Caco-2 (cell line): ENCODE data around the gene IL32. TPM values are rescaled to one million over a fixed set of nuclear protein-coding genes. Genes with fewer than 3 reads are reported as not detected.

Source experiments
- BruUV-seq: library from RNA; stranded (reverse); fragments of 400-500 nt; replicated peaks from 2 replicates; lab custom pipeline; 2021; lab: Mats Ljungman, UMichigan
- CTCF ChIA-PET: fragments of 300-600 bp; sonication (Branson Sonifier 250); formaldehyde crosslinking; loops from one replicate; lab custom pipeline; 2022; ENCODE audit warnings: antibody characterized with exemption; lab: Charles Lee
- POLR2A ChIA-PET: fragments of 300-600 bp; sonication (Branson Sonifier 250); formaldehyde crosslinking; loops from one replicate; lab custom pipeline; 2022; ENCODE audit warnings: antibody characterized with exemption; lab: Charles Lee
- DNase-seq, 2 experiments: peaks; one replicate each; pipeline versions ENCODE4 v3.0.0 to v3.0.0-alpha.2; 2020 to 2022
- H3K27me3 ChIP-seq: replicated peaks from 2 replicates; pipeline ENCODE4 v1.6.0; 2011; ENCODE audit warnings: low read length; ENCODE audit not compliant: control insufficient read depth, insufficient read depth
- H3K36me3 ChIP-seq: 2 replicates; pipeline ENCODE4 v1.5.1; 2011; ENCODE audit warnings: low read length; ENCODE audit not compliant: control insufficient read depth, insufficient read depth
- H3K4me1 ChIP-seq: fragments of 250-450 bp; sonication (Bioruptor Pico); 2 replicates; pipeline ENCODE4 v1.5.1; 2020; ENCODE audit warnings: mild to moderate bottlenecking
- H3K4me3 ChIP-seq: 2 replicates; pipeline ENCODE4 v1.5.1; 2011; ENCODE audit warnings: low read depth, mild to moderate bottlenecking, control low read depth, low read length
- H3K9me3 ChIP-seq: fragments of 250-450 bp; sonication (Bioruptor Pico); 2 replicates; pipeline ENCODE4 v1.5.1; 2020; ENCODE audit warnings: mild to moderate bottlenecking, moderate library complexity
- H3K27ac Mint-ChIP-seq: one replicate; pipeline ENCODE4 v1.8.0; 2022; ENCODE audit warnings: mixed read lengths; ENCODE audit not compliant: unreplicated experiment
- H3K27me3 Mint-ChIP-seq: one replicate; pipeline ENCODE4 v1.8.0; 2022; ENCODE audit warnings: mixed read lengths; ENCODE audit not compliant: insufficient read depth, unreplicated experiment
- H3K36me3 Mint-ChIP-seq: one replicate; pipeline ENCODE4 v1.8.0; 2022; ENCODE audit warnings: mild to moderate bottlenecking, mixed read lengths; ENCODE audit not compliant: insufficient read depth, unreplicated experiment
- H3K4me1 Mint-ChIP-seq: one replicate; pipeline ENCODE4 v1.8.0; 2022; ENCODE audit warnings: low read depth, mixed read lengths; ENCODE audit not compliant: unreplicated experiment
- H3K4me3 Mint-ChIP-seq: one replicate; pipeline ENCODE4 v1.8.0; 2022; ENCODE audit warnings: mild to moderate bottlenecking, moderate library complexity, mixed read lengths; ENCODE audit not compliant: unreplicated experiment
- H3K9me3 Mint-ChIP-seq: one replicate; pipeline ENCODE4 v1.8.0; 2022; ENCODE audit warnings: mixed read lengths; ENCODE audit not compliant: unreplicated experiment
- intact Hi-C: fragments of 100-400 bp; cut with micrococcal nuclease; formaldehyde crosslinking; loops from one replicate; pipeline ENCODE4 v1.10.0; 2022; ENCODE audit not compliant: unreplicated experiment
- total RNA-seq: library from RNA; stranded (reverse); gene quantifications from 2 replicates; pipeline ENCODE4 v1.2.3, GENCODE V29; 2022
- TF ChIP-seq, protein P1 (sequence below), 2 experiments: fragments of 200-600 bp in 1 of 2; IDR thresholded peaks; 1 replicate in 1 of 2; 2 replicates in 1 of 2; pipeline versions ENCODE4 v1.5.1 to v1.8.0; 2011 to 2022; ENCODE audit warnings: antibody characterized with exemption in 1 of 2, control low read depth in 1 of 2, inconsistent platforms in 1 of 2, low read depth in 1 of 2, low read length in 1 of 2, mild to moderate bottlenecking in 1 of 2, moderate library complexity in 1 of 2; ENCODE audit not compliant: insufficient read depth in 1 of 2, severe bottlenecking in 1 of 2, unreplicated experiment in 1 of 2

The IL32 gene
- total RNA-seq, 1 experiment from 2014 or later: 149 TPM

DNA sequence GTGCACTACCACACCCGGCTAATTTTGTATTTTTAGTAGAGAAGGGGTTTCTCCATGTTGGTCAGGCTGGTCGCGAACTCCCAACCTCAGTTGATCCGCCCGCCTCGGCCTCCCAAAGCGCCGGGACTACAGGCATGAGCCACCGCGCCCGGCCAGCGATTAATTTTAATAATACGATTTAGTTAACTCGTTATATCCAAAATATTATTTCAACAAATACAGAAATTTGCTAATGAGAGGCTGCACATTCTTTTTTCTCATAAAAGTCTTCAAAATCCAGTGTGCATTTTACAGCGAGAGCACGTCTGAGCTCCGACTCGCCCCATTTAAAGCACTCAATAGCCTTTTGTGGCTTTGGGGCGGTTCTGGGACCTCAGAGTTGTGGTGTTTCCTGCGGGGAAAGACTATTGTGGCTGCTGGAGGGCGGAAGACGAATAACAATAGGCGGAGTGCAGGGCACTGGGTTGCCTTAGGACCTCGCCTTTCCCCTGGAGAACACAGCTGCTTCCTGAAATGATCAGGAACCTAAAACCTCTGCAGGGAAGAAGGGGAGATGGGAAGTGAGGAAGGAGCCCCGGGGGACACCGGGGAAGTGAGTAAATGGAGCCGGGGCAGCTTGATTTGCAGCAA lies 36.5 kb downstream of the IL32 start:
- BruUV-seq: no TSS peak
- H3K9me3 ChIP-seq: no peaks in the 10 kb centered on the region
- TF ChIP-seq, protein P1, sequence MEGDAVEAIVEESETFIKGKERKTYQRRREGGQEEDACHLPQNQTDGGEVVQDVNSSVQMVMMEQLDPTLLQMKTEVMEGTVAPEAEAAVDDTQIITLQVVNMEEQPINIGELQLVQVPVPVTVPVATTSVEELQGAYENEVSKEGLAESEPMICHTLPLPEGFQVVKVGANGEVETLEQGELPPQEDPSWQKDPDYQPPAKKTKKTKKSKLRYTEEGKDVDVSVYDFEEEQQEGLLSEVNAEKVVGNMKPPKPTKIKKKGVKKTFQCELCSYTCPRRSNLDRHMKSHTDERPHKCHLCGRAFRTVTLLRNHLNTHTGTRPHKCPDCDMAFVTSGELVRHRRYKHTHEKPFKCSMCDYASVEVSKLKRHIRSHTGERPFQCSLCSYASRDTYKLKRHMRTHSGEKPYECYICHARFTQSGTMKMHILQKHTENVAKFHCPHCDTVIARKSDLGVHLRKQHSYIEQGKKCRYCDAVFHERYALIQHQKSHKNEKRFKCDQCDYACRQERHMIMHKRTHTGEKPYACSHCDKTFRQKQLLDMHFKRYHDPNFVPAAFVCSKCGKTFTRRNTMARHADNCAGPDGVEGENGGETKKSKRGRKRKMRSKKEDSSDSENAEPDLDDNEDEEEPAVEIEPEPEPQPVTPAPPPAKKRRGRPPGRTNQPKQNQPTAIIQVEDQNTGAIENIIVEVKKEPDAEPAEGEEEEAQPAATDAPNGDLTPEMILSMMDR (IDR thresholded peaks at IDR 0.05; ENCODE audit: insufficient read depth in 1 of 2, low read depth in 1 of 2, low read length in 1 of 2, severe bottlenecking in 1 of 2, unreplicated experiment in 1 of 2): no peak
- ChIA-PET CTCF (no interaction called here), POLR2A (interaction anchor here (0.5 to 0.9 kb wide), 2 partner anchors 43 to 57 kb away, joined by 3 to 5 read pairs; no protein-coding TSS in a partner anchor)
- H3K4me1 ChIP-seq: peaks cover 10% of the 10 kb centered on the region
- H3K36me3 Mint-ChIP-seq: no peaks in the 10 kb centered on the region
- H3K27me3 Mint-ChIP-seq: no peaks in the 10 kb centered on the region
- no peaks in the 10 kb centered on the region for H3K36me3 ChIP-seq
- no peak overlapping the region for H3K4me3 Mint-ChIP-seq
- no peak for DNase-seq
- H3K4me3 ChIP-seq: no peak overlapping the region
- H3K4me1 Mint-ChIP-seq: peaks cover 15% of the 10 kb centered on the region
- H3K9me3 Mint-ChIP-seq: no peaks in the 10 kb centered on the region
- H3K27ac Mint-ChIP-seq: no peak overlapping the region
- intact Hi-C loops: loop anchor here (2.0 kb wide), 1 partner anchor 33 kb away; the partner anchor contains the start of gene ZNF213
- no peaks in the 10 kb centered on the region for H3K27me3 ChIP-seq

DNA sequence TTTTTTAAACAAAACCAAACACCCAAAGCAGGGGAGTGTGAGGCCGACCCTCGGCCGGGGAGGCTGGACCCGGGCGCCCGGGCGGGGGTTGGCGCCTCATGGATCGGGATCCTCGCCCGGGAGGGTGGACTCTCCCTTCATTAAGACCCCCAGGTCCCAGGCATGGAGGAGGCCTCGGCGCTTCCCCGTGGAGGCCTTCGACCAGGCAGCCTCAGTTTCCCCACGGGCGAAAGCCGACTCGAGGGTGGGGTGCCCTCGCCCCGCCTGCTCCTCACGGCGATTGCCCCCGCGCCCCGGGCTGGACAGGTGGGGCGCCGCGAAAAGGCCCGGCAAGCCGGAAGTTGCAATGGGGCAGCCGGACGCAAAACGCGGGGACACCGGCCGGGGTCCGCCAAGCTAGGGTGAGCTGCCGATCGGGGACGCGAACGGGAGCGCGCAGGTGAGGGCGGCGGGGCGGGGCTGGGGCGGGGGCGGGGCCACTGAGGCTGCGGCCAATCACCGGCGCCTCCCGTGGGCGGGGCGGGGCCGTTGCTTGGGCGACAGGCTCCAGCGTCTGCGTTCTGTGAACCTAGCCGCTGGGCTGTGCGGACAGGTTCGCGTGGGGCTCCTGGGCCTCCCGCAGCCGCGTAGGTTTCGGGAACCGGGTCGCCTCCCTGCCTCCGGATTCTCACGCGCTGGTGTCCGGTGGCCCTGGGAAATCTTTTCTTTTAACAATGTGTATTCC lies 40.9 kb downstream of the IL32 start:
- Histone ChIP-seq H3K27me3 (no peaks in the 10 kb centered on the region), H3K4me1 (peaks cover 3% of the 10 kb centered on the region; the same call in 1 of the 2 replicates), H3K4me3 (peak overlapping the region; percentile 90), H3K36me3 (no peaks in the 10 kb centered on the region), H3K9me3 (no peaks in the 10 kb centered on the region)
- Mint-ChIP-seq H3K4me1 (peaks cover 6% of the 10 kb centered on the region), H3K9me3 (no peaks in the 10 kb centered on the region), H3K27me3 (no peaks in the 10 kb centered on the region), H3K36me3 (no peaks in the 10 kb centered on the region), H3K27ac (peak overlapping the region; percentile 84), H3K4me3 (peak overlapping the region; percentile 71)
- ChIA-PET CTCF (interaction anchor here (0.6 to 1.2 kb wide), 7 partner anchors 19 to 164 kb away, joined by 3 to 8 read pairs (median 4); partner anchors contain the start of gene TNFRSF12A), POLR2A (interaction anchor here (0.6 to 1.0 kb wide), 5 partner anchors 28 to 101 kb away, joined by 3 to 12 read pairs (median 9); partner anchors contain the start of gene ZNF213)
- BruUV-seq: no TSS peak
- TF ChIP-seq, protein P1 (IDR thresholded peaks at IDR 0.05; ENCODE audit: insufficient read depth in 1 of 2, low read depth in 1 of 2, low read length in 1 of 2, severe bottlenecking in 1 of 2, unreplicated experiment in 1 of 2): no peak
- DNase-seq: peak; percentile 94
- intact Hi-C loops: loop anchor here (1.0 to 2.0 kb wide), 2 partner anchors 18 to 48 kb away; no protein-coding TSS in a partner anchor
